PFSK-1 (cell line): ENCODE measurements around the gene SARM1.

Experiments used
- POLR2AphosphoS5 ChIP-seq: IDR thresholded peaks from 2 replicates; pipeline ENCODE4 v1.6.1; 2012; ENCODE audit warnings: low read depth, mild to moderate bottlenecking, control low read depth, low read length, moderate library complexity
- SIN3A ChIP-seq: IDR thresholded peaks from 2 replicates; pipeline ENCODE4 v1.6.1; 2012; ENCODE audit warnings: mild to moderate bottlenecking, low read length, moderate library complexity, borderline replicate concordance; ENCODE audit not compliant: insufficient read depth
- TAF1 ChIP-seq: IDR thresholded peaks from 2 replicates; pipeline ENCODE4 v1.6.1; 2012; ENCODE audit warnings: low read length, control low read depth, borderline replicate concordance; ENCODE audit not compliant: insufficient read depth

- TF ChIP-seq POLR2AphosphoS5 (no peak), TAF1 (no peak), SIN3A (no peak)
Measured at GRCh38 chr17:28406473-28406814, 35.0 kb downstream of the SARM1 start.
